ENCODE data around the gene SLC6A1. TPM values are rescaled to one million over a fixed set of nuclear protein-coding genes. Genes with fewer than 3 reads are reported as not detected.
"Not testable (repeated sequence)": the region's sequence is repeated elsewhere in the genome, so short reads cannot be mapped to it uniquely, and the experiment has no call there.

The SLC6A1 gene
- total and polyA plus RNA-seq, 4 donors, result 16.0 to 71.9 (median 33.8) TPM

DNA sequence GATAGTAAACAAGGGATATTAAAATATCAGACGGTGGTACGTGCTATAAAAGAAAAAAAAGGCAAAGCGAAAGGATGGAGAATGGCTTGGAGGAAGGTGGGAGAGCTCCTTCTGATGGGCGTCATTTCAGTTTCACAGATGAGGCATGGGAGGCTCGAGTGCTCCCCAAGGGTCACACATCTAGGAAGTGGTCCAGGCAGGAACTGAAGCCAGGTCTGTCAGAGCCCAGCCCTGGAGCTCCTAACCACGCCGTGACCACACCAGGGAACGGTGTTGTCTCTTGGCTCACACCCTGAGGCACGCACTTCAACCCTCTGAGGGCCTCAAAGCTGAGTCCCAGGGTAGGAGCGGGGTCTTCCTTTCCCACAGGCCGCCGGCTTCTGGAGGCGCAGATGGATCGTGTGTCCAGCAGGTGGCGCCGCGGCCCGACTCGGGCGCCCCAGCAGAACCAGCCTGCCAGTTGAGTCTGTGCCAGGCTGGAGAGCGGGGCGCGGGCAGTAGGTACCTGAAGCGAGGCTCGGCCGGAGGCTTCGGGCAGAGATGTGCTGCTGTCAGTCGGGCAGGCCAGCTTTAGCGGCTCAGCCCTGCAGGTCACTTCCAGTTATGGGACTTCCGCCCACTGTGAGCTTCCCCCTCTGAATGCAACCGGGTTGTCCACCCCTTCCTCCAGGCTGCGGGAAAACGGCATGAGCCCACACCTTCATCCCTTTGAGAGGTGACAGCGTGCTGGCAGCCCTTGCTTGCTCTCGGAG, 68.1 kb downstream of the SLC6A1 start:
- H3K27me3 ChIP-seq (ENCODE audit: control insufficient read depth in 4 of 4, insufficient read depth in 4 of 4, low read length in 3 of 4), result peaks cover 0 to 5% (median 0%) of the 10 kb centered on the region in 4 donors
- TF ChIP-seq RAD21 (IDR thresholded peaks at IDR 0.05) (peak; percentile 59 to 82), FOXA1 (IDR thresholded peaks at IDR 0.05) (no peak)
- TF ChIP-seq, protein P1, sequence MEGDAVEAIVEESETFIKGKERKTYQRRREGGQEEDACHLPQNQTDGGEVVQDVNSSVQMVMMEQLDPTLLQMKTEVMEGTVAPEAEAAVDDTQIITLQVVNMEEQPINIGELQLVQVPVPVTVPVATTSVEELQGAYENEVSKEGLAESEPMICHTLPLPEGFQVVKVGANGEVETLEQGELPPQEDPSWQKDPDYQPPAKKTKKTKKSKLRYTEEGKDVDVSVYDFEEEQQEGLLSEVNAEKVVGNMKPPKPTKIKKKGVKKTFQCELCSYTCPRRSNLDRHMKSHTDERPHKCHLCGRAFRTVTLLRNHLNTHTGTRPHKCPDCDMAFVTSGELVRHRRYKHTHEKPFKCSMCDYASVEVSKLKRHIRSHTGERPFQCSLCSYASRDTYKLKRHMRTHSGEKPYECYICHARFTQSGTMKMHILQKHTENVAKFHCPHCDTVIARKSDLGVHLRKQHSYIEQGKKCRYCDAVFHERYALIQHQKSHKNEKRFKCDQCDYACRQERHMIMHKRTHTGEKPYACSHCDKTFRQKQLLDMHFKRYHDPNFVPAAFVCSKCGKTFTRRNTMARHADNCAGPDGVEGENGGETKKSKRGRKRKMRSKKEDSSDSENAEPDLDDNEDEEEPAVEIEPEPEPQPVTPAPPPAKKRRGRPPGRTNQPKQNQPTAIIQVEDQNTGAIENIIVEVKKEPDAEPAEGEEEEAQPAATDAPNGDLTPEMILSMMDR (IDR thresholded peaks at IDR 0.05; ENCODE audit: low read depth, low read length, missing input control), result peak; percentile 44
- no peak overlapping the region for H3K27ac ChIP-seq (ENCODE audit: low read depth in 1 of 2, low read length in 2 of 2)
- no peaks in the 10 kb centered on the region for H3K9me3 ChIP-seq (ENCODE audit: control insufficient read depth in 4 of 4, low read length in 3 of 4)
- no peak overlapping the region for H3K9ac ChIP-seq (ENCODE audit: low read depth in 1 of 2, low read length in 2 of 2)
- WGBS, result 24% methylated on average over 35 of the region's 35 CpGs
- peak; percentile 54 for DNase-seq (ENCODE audit: low spot score)
- no peaks in the 10 kb centered on the region for H3K36me3 ChIP-seq (ENCODE audit: control insufficient read depth in 4 of 4, insufficient read depth in 3 of 4, low read depth in 1 of 4, low read length in 3 of 4)
- H3K4me1 ChIP-seq (ENCODE audit: control insufficient read depth in 4 of 4, insufficient read depth in 4 of 4, low read length in 3 of 4), result peaks cover 0 to 4% (median 0%) of the 10 kb centered on the region in 4 donors
- no peak overlapping the region for H3K4me3 ChIP-seq (ENCODE audit: low read depth in 1 of 3, low read length in 3 of 3)

DNA sequence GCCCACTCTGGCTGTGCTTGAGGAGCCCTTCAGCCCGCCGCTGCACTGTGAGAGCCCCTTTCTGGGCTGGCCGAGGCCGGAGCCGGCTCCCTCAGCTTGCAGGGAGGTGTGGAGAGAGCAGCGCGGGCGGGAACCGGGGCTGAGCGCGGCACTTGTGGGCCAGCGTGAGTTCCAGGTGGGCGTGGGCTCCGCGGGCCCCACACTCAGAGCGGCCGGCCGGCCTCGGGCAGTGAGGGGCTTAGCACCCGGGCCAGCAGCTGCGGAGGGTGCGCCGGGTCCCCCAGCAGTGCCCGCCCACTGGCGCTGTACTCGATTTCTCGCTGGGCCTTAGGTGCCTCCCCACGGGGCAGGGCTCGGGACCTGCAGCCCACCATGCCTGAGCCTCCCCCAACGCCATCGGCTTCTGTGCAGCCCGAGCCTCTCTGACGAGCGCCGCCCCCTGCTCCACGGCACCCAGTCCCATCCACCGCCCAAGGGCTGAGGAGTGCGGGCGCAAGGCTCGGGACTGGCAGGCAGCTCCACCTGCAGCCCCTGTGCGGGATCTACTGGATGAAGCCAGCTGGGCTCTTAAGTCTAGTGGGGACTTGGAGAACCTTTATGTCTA, 68.8 kb downstream of the SLC6A1 start:
- H3K27me3 ChIP-seq (ENCODE audit: control insufficient read depth in 4 of 4, insufficient read depth in 4 of 4, low read length in 3 of 4); H3K9ac ChIP-seq (ENCODE audit: low read depth in 1 of 2, low read length in 2 of 2); H3K4me3 ChIP-seq (ENCODE audit: low read depth in 1 of 3, low read length in 3 of 3); DNase-seq (ENCODE audit: low spot score); H3K9me3 ChIP-seq (ENCODE audit: control insufficient read depth in 4 of 4, low read length in 3 of 4); H3K27ac ChIP-seq (ENCODE audit: low read depth in 1 of 2, low read length in 2 of 2); H3K4me1 ChIP-seq (ENCODE audit: control insufficient read depth in 4 of 4, insufficient read depth in 4 of 4, low read length in 3 of 4); H3K36me3 ChIP-seq (ENCODE audit: control insufficient read depth in 4 of 4, insufficient read depth in 3 of 4, low read depth in 1 of 4, low read length in 3 of 4): not testable (repeated sequence)
- WGBS, result 92% methylated on average over 41 of the region's 41 CpGs

DNA sequence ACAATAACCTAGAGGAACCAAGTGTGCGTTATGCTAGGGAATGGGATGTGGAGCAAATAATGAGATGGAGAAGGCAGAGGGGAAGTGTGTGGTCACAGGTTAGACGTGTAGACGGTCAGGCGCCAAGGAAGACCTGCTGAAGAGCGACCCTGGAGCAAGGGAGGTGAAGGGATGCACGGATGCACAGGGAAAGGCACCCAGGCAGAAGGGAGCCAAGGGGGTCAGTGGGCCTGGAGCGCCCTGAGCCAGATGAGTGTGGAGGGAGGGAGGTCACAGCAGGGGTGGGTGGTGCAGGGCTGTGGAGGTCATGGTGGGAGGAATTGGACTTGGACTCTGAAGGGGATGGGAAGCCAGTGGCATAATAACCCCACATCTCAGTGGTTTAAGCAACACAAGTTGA, 70.2 kb downstream of the SLC6A1 start:
- no peak for DNase-seq (ENCODE audit: low spot score)
- H3K4me1 ChIP-seq (ENCODE audit: control insufficient read depth in 4 of 4, insufficient read depth in 4 of 4, low read length in 3 of 4), result peaks cover 0 to 4% (median 0%) of the 10 kb centered on the region in 4 donors
- no peak overlapping the region for H3K27ac ChIP-seq (ENCODE audit: low read depth in 1 of 2, low read length in 2 of 2)
- no peak for TF ChIP-seq RAD21 (IDR thresholded peaks at IDR 0.05)
- TF ChIP-seq, protein P2, sequence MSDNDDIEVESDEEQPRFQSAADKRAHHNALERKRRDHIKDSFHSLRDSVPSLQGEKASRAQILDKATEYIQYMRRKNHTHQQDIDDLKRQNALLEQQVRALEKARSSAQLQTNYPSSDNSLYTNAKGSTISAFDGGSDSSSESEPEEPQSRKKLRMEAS (IDR thresholded peaks at IDR 0.05), result no peak
- TF ChIP-seq JUND (IDR thresholded peaks at IDR 0.05), result no peak
- no peak for TF ChIP-seq NR2F2 (IDR thresholded peaks at IDR 0.05)
- no peak for TF ChIP-seq FOXA2 (IDR thresholded peaks at IDR 0.05)
- no peak for TF ChIP-seq HNF4G (IDR thresholded peaks at IDR 0.05)
- TF ChIP-seq TAF1 (conservative IDR thresholded peaks at IDR 0.05), result no peak
- TF ChIP-seq, protein P1 (IDR thresholded peaks at IDR 0.05; ENCODE audit: low read depth, low read length, missing input control), result no peak
- peaks cover 0 to 5% (median 0%) of the 10 kb centered on the region in 4 donors for H3K27me3 ChIP-seq (ENCODE audit: control insufficient read depth in 4 of 4, insufficient read depth in 4 of 4, low read length in 3 of 4)
- no peaks in the 10 kb centered on the region for H3K9me3 ChIP-seq (ENCODE audit: control insufficient read depth in 4 of 4, low read length in 3 of 4)
- no peak overlapping the region for H3K9ac ChIP-seq (ENCODE audit: low read depth in 1 of 2, low read length in 2 of 2)
- no peak overlapping the region for H3K4me3 ChIP-seq (ENCODE audit: low read depth in 1 of 3, low read length in 3 of 3)
- H3K36me3 ChIP-seq (ENCODE audit: control insufficient read depth in 4 of 4, insufficient read depth in 3 of 4, low read depth in 1 of 4, low read length in 3 of 4), result no peaks in the 10 kb centered on the region
- 86% methylated on average over 7 of the region's 7 CpGs for WGBS

Measured in liver (tissue), 9 donors.